Activated gamma-delta T cell (primary cell): ENCODE measurements around the gene NPFF.
"Not testable (repeated sequence)": the region's sequence is repeated elsewhere in the genome, so short reads cannot be mapped to it uniquely, and the experiment has no call there.

ENCODE experiments used
- DNase-seq: peaks from one replicate; lab custom pipeline; 2025; lab: John Stamatoyannopoulos, UW
- total RNA-seq, 2 donors: gene quantifications; one replicate each; lab custom pipeline; 2026; lab: John Stamatoyannopoulos, UW

Gene NPFF, protein sequence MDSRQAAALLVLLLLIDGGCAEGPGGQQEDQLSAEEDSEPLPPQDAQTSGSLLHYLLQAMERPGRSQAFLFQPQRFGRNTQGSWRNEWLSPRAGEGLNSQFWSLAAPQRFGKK
- 0.17 to 0.26 reads per million in 2 donors for total RNA-seq

DNA sequence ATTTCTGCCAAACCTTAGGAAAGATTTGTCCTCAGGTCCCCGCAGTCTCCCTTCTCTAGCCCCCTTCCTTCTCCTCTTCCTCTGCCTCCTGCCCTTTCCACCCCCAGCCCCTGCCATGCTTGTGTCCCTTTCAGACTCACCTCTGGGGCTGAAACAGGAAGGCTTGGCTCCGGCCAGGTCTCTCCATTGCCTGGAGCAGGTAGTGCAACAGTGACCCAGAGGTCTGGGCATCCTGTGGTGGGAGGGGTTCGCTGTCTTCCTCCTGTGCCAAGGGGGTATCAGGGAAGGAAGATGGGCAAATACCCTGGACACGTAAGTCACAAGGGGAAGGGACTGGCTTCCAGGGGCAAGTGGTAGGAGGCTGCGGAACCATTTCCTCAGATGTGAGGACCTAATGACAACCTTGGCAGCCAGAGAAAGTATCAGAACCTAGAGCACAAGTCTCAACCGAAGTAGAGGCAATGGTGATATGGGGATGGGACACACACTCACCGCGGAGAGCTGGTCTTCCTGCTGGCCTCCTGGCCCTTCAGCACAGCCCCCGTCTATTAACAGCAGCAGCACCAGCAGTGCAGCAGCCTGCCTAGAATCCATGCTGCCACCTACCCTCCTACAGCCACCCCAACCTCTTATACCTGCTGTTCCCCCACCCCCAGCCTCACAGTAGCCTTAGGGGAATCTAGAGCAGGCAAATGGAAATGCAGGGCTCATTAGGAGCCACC, at the start of gene NPFF:
NPFF (minus strand) TSS at position 604 of the 722 bp plus-strand sequence; CDS start at position 594, 10 bp downstream.
- DNase-seq = no peak

DNA sequence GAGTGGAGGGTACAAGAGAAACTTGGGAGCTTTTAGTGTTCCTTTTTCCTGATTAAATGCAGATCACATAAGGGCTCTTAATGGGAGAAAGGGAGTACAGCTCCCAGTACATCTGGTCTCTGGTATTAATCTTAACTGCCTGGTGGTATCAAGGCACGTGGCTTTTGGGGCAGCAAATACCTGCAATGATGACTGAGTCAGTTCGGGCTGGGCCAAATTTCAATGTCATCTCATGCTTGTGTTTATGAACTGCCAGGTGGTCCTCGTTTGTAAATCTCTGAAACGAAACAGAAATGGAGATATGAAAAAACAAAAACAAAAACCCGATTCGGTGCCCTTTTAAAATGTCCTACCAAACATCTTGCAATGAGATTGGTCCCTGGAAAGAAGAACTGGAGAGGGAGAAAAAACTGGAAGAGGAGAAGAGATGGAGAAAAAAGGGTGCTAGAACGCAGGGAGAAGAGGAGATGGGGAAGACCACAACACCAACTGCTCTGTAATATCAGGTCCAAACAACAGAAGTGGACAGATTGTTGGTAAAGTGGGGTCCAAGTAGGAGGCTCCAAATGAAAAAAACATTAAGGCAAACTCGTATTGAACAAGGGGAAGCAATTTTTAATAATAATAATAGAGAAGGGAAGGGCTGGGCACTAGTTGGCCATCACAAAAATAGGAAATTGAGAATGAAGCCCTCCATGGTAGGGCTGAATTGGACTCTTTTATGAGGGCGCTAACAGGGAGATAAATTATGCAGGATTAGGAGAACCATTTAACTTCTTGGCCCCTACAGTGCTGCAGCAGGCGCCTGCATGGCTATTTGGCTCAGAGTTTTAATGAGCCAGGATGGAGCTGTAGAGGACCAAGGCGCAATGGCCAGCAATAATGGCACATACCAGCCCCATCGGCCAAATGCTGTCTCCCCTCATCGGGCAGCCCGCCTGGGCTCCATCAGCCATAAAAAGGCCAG, 45.4 kb upstream of the NPFF start:
- no peak for DNase-seq

DNA sequence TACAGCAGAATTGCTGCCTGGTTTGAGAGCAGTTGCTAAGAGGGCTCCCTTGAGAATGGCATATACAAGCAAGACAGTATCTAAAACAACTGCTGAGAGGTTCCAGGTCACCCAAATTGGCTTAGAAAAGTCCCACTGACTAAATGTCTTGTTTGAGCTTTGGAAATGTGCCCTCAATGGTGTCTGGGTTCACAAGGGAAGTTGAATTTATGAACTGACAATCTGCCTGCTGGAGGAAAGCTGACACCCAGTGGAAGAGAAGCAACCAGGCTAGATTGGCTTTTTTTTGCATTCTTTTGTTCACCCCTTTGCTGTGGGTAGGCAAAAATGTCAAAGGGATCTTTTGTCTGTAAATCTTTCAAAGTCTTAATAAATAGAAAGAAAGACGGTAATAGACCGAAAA, 44.6 kb upstream of the NPFF start:
- no peak for DNase-seq

DNA sequence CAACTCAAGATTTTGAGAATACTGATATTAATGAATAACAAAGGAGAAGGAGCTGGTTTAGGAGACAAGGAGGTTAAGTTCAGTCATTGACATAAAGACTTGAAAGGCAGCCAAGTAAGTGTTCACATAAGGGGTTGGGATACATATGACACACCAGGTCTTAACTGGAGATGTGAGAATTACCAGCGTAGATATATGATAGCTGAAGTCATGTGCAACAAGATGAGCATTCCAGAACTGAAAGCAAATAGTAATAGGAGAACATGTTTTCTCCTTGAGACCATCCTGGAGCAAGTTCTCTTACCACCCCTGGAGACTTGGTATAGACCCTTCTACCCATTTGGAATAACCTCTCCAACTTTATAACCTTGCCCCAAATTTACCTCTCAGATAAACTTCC, 43.3 kb upstream of the NPFF start:
- DNase-seq = no peak

DNA sequence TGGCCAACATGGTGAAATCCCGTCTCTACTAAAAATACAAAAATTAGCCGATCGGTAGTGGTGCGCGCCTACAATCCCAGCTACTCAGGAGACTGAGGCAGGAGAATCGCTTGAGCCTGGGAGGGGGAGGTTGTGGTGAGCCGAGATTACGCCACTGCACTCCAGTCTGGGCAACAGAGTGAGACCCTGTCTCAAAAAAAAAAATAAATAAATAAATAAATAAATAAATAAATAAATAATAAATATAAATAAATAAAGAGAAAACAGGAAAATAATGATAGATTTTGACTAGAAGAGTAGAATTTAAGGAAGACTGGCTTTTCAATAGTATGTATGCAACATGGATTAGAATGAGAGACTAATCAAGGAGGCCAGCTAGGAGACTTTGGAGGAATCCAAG, 42.8 kb upstream of the NPFF start:
- not testable (repeated sequence) for DNase-seq

DNA sequence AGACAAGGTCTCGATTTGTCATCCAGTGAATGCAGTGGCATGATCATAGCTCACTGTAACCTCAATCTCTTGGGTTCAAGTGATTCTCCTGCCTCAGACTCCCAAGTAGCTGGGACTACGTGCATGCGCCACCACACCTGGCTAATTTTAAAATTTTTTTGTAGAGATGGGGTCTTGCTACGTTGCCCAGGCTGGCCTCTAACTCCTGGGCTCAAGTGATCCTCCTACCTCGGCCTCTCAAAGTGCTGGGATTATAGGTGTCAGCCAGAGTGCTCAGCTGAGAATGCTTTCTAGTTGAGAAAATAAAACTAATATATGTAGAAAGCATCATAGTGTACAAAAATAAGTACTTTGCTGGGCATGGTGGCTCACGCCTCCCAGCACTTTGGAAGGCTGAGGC, 41.1 kb upstream of the NPFF start:
- not testable (repeated sequence) for DNase-seq

DNA sequence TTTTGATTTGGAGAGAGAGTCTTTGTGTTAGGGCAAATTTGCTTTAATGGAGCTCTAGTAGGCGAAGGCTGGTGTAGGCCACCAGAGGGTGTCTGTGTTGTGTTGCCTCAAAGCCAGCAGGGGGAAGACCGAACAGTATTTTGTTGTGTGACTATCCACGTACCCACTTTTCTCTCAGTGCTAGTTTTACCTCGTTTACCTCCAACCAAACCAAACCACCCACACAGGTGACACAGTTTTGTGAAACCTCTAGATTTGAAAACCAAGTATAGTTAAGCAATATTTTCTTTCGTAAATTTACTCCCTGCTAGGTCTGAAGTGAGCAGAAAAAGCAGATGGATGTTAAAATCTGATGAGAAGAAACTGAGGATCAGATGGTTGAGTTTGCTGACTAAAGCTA, 36.3 kb upstream of the NPFF start:
- DNase-seq = no peak

DNA sequence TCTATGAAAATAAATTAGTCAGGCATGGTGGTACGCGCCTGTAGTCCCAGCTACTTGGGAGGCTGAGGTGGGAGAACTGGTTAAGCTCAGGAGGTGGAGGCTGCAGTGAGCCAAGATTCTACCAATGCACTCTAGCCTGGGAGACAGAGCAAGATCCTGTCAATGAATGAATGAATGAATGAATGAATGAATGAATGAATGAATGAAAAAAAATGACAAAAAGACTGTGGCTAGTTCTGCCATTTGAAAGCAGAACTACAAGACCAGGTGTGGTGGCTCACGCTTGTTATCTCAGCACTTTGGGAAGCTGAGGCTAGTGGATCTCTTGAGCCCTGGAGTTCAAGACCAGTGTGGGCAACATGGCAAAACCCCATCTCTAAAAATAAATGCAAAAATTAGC, 32.2 kb upstream of the NPFF start:
- no peak for DNase-seq

DNA sequence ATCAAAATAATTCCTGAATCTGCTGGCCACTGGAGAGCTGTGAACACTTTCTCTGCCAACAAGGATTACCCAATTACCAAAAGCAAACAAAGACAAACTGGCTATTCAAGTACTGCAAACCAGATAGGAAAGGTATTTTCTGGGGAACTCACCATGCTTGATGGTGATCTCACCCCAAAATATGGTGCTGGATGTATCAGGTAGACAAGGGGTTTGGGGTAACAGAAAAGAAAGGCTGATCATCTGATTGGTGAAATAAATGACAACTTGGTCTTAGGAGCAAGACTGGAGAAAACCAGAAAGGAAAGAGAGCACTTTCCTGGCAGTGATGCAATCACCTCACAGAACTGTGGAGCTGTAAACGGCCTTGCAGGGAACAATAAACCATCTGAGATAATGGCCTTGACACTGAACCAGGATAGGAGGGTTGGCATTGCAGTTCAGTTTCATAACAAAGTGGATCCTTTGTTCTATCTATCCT, 31.0 kb upstream of the NPFF start:
- DNase-seq = no peak

DNA sequence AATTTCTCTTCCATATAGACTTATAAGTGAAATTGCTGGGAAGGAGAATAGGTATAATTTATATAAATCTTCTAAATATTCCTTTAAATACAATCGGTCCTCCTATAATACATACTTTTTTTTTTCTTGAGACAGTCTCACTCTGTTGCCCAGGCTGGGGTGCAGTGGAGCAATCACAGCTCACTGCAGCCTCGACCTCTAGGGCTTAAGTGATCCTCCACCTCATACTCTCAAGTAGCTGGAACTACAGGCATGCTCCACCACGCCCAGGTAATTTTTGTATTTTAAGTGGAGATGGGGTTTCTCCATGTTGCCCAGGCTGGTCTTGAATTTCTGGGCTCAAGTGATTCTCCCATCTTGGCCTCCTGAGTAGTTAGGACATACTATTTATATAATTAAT, 29.7 kb upstream of the NPFF start:
- no peak for DNase-seq

DNA sequence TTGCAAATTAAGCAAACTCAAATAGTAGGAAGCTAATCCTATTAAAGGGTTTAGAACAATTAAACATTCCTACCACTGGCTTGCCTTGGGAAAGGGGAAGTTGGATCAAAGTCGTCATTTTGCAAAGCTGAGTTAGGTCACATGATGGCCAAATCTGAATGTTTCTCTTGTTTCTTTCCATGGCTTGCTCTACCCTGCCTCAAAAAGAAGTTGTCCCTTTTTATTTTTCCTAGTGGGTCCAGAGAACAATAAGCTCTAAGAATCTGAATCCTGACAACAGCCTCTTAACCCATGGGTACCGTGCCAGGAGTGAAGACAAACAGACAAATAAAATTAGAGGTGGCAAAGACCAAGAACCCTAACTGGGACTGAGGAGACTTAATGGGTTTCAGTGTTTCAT, 26.2 kb upstream of the NPFF start:
- no peak for DNase-seq

DNA sequence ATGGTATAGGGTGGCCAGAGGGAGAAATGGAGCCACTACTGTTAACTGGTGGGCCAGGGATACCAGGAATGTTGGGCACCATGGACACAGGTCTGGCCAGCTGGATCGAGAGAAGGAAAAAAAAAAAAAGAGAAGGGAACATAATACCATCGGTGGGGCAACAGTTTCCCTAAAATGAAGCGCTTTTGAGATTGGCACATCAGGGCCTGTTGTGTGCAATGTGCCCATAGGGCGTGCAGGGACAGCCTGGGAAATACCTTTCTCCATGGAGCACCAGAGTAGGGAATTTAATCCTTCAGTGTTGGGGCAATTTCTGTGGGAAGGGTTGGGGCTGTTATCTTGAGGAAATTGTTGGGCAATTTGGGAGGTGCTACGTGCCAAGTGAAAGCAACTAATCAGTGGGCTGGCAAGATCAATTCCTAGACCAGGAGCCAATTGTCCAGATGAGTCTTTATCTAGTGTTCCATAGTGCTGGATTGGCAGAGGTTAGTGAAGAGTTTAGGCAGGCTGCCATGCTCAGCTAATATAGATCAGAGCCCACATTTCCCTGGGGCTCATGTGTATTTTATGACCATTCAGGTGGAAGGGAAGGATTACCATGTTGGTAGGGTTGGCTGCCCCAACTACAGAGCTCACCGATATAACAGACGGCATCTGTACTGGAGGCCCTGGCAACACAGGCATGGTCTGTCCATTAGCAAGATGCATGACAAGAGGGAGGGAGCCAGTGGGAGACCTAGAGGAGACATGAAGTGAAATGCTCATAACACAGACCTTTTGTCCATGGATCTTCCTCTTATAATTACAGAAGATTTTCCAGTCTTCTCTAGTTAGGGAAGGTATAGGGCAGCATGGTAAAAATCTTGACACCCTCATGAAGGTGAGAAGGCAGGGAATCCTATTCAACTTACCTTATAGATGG, 25.5 kb upstream of the NPFF start:
- no peak for DNase-seq

DNA sequence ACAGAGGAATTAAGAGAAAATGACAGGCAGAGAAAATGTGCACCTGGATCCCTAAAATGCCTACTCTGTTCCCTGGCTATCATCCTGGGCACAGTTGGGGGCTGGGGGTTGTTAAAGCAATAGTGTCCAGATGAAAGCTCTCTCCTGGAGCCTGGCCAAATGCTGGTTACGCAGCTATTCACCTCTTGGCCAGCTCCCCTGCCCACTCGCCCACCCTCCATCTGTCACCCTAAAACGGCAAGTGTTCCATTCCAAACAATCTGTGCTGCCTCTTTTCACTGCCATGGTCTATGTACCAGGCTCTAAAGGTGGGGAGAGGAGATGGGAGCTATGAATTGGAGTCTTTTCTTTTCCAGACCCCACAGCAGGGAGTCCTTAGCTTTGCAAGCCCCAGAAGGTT, 24.7 kb upstream of the NPFF start:
- no peak for DNase-seq

DNA sequence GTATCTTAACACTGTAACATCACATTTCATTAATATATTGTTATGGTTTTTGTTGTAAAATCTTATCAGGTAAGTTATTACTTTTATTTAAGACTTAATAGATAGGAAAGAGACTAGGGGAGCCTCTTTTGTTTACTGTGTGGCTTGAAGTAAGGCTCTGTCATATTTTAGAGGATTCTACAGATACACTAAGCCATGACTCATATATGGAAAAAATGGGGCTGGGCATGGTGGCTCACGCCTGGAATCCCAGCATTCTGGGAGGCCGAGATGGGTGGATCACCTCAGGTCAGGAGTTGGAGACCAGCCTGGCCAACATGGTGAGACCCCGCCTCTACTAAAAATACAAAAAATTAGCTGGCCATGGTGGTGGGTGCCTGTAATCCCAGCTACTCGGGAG, 23.6 kb upstream of the NPFF start:
- no peak for DNase-seq

DNA sequence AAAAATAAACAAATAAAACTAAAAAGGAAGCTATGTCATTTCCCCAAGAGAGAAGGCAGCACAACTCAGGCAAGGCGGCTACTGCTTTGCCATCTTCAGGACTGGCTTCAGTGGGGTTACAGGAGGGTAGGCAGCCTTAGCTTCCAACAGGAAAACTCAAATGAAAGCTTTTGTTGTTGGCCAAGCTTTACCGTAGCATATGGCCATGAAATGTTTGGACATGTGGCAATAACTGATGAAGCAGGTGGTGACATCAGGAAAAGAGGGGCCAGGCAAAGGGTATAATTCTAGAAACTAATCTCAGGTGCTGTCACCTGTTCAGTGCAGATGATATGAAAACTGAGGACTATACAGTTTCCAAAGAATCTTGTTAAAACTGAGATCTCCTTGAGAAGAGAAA, 22.8 kb upstream of the NPFF start:
- DNase-seq = no peak

DNA sequence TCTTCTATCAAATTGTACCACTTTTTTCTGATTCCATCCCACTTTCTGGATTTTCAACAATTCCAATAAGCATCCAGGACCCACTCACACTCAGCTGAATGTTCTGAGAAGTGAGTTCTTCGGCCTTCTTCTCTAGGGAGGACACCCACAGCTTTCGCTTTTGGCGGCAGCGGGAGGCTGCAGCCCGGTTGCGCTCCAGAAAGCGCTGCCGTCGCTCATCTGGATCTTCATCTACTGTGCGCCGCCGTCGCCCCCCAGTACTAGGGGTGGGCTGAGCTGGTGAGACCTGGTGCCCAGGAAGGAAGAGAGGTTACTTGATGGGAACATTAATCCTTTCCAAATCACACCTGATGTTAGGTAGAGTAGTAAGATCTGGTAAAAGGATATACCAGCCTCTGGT, 17.2 kb upstream of the NPFF start:
- no peak for DNase-seq

DNA sequence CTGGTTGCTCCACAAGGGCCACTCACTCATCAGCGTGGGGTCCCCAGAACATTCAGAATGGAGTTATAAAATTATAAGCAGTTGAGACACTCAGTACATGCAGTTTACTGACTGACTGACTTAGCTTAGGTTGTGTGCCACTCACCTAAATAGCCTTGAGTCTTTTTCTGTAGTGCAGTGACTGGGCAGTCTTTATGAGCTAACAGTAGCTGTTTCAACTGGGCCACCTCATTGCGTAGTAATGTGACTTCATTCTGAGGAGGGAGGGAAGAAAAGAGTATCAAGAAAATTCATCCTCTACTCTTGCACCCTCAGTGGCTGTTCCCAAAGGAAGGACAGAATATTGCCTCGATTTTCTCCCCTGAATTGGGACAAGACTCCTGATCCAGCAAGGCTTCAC, 15.8 kb upstream of the NPFF start:
- DNase-seq = no peak

DNA sequence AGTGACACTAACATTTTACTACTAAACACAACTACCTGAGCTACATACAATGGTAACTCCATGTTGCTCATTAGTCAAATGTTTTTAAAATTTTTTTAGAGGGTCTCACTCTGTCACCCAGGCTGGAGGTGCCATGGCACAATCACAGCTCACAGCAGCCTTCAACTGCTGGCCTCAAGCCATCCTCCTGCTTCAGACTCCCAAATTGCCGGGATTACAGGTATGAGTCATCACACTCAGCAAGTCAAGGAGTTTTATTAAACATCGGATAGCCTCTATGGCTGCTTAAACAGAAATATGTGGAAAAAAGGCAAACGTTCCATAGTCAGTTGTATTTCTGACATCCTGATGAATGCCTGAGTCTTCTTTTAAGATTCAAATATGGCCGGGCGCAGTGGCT, 11.1 kb upstream of the NPFF start:
- DNase-seq = no peak

DNA sequence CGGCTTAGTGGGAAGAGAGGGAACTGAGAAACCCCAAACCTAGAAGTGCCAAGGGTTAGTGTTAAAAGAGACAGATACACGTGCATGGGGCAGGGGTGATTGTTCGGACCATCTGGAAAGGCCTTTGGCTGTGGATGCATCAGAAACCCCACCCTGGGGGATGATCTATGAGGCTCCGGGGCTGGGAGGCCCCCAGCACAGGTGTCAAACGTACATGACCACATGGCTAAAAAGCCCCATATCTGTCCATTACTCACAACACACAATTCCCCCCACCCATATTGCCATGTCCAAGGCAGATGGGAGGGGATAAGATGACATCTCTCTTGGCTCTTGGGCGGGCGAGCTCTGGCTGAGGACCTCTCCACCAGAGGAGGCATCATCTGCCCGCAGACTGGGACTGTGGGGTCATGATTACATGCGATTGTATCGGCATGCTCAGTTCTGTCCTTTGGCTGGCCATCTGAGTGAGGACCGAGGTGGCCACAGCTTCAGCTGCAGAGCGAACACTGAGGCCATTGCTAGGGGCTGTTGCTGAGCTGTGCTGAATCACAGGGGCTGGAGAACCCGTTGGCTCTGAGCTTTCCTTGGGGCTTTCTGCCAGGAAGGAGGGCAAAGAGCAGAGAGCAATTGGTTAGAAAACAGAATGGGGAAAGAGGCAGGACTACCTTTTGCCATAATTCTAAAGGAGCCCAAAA, 9.6 kb upstream of the NPFF start:
- no peak for DNase-seq

DNA sequence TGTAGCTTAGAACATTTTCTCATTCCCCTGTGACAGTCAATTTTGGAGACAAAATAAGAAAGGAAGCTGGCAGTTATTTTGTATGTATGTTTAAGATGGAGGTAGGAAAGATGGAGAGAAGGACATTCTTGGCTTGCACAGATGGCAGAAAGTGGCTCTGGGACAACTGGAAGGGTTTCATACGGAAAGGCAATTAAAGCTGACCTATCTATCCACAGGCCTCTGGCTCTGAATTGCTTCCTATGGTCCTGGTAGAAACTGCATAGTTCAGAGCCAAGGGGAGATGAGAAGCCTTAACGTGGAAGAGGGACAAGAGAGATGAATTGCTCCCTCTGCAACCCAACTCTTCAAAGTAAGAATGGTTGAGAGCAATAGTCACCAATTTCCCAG, 8.0 kb upstream of the NPFF start:
- DNase-seq = no peak
